ENCODE results near the gene NFYC.

DNA sequence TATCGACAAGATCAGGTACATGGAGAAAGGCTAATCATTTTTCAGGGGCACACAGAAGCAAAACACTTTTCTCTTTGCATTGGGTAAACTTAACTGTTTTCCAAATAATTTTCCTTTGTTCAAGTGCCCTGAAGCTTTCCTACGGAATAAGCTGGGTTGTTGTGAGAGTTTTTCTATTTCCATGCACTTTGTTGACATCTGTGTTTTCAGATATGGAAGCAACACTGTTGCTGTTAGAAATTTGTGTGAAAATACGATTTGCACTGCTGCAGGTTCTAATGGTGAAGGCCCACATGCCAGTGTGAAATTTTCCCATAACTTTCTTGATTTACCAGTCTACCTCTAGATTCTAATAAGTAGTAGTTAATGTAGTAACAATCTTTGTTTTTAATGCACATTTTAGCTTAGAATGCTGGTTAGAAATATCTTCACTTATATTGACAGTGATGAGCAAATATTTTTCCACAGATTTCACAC lies 18.3 kb downstream of the NFYC start:
- TF ChIP-seq, protein P1, sequence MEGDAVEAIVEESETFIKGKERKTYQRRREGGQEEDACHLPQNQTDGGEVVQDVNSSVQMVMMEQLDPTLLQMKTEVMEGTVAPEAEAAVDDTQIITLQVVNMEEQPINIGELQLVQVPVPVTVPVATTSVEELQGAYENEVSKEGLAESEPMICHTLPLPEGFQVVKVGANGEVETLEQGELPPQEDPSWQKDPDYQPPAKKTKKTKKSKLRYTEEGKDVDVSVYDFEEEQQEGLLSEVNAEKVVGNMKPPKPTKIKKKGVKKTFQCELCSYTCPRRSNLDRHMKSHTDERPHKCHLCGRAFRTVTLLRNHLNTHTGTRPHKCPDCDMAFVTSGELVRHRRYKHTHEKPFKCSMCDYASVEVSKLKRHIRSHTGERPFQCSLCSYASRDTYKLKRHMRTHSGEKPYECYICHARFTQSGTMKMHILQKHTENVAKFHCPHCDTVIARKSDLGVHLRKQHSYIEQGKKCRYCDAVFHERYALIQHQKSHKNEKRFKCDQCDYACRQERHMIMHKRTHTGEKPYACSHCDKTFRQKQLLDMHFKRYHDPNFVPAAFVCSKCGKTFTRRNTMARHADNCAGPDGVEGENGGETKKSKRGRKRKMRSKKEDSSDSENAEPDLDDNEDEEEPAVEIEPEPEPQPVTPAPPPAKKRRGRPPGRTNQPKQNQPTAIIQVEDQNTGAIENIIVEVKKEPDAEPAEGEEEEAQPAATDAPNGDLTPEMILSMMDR (IDR thresholded peaks at IDR 0.05), result no peak
- TF ChIP-seq POLR2A (IDR thresholded peaks at IDR 0.05), result no peak
- TF ChIP-seq EP300 (IDR thresholded peaks at IDR 0.05), result no peak

All from stomach (tissue), 4 donors.